Gastroesophageal sphincter (tissue), 3 donors: ENCODE data around the gene MDGA2.

Experiments used
- CTCF ChIP-seq, 4 experiments: fragments of 200-600 bp in 2 of 4; fragments of 450-650 bp in 2 of 4; sonication (generic) in 1 of 4; IDR thresholded peaks; one replicate each; pipeline ENCODE4 v1.5.1; 2017 to 2019; ENCODE audit warnings: antibody characterized with exemption in 4 of 4, mild to moderate bottlenecking in 2 of 4, moderate library complexity in 2 of 4
- EP300 ChIP-seq: sonication (generic); formaldehyde crosslinking; IDR thresholded peaks from one replicate; pipeline ENCODE4 v1.6.1; 2017; ENCODE audit warnings: antibody characterized with exemption, mild to moderate bottlenecking

- no peak for TF ChIP-seq CTCF (IDR thresholded peaks at IDR 0.05)
- TF ChIP-seq EP300 = no peak
These were observed 155.0 kb downstream of the MDGA2 start for GRCh38 chr14:47520382-47520781.
